GM12878 (cell line): ENCODE measurements around the gene SAAL1.

Source experiments
- ATF3 ChIP-seq: IDR thresholded peaks from 2 replicates; pipeline ENCODE4 v1.6.1; 2011; ENCODE audit warnings: low read depth, mild to moderate bottlenecking, low read length, moderate library complexity, borderline replicate concordance; ENCODE audit errors: extremely low read depth
- BHLHE40 ChIP-seq, 2 experiments: fragments of 450-650 bp in 1 of 2; IDR thresholded peaks; 2 replicates each; pipeline ENCODE4 v1.6.1; 2011 to 2017; ENCODE audit warnings: low read depth in 2 of 2, borderline replicate concordance in 1 of 2, improper control_type of control experiment in 1 of 2, low read length in 1 of 2, mild to moderate bottlenecking in 1 of 2
- CREM ChIP-seq: IDR thresholded peaks from 2 replicates; pipeline ENCODE4 v1.6.1; 2014; ENCODE audit warnings: antibody characterized with exemption, low read depth
- CTCF ChIP-seq, 3 experiments: IDR thresholded peaks in 2 of 3; conservative IDR thresholded peaks in 1 of 3; 2 replicates each; pipeline ENCODE4 v1.5.1; 2011; ENCODE audit warnings: low read depth in 3 of 3, low read length in 3 of 3, mild to moderate bottlenecking in 3 of 3, control low read depth in 2 of 3, moderate library complexity in 2 of 3, inconsistent platforms in 1 of 3, mixed read lengths in 1 of 3; ENCODE audit not compliant: control insufficient read depth in 2 of 3, insufficient read depth in 1 of 3; ENCODE audit errors: extremely low read depth in 1 of 3
- EZH2 ChIP-seq: IDR thresholded peaks from 2 replicates; pipeline ENCODE4 v1.6.1; 2012; ENCODE audit warnings: low read depth, mild to moderate bottlenecking, control low read depth, inconsistent platforms, low read length, borderline replicate concordance; ENCODE audit not compliant: control insufficient read depth
- HDAC2 ChIP-seq: fragments of 200-600 bp; sonication (generic); IDR thresholded peaks from 2 replicates; pipeline ENCODE4 v1.6.1; 2017
- MTA3 ChIP-seq: IDR thresholded peaks from 2 replicates; pipeline ENCODE4 v1.6.1; 2012; ENCODE audit warnings: low read length, inconsistent platforms, borderline replicate concordance
- NBN ChIP-seq: fragments of 450-650 bp; IDR thresholded peaks from 2 replicates; pipeline ENCODE4 v1.6.1; 2016
- NR2F1 ChIP-seq: fragments of 450-650 bp; conservative IDR thresholded peaks from 2 replicates; pipeline ENCODE4 v1.6.1; 2017; ENCODE audit warnings: mild to moderate bottlenecking
- POLR2AphosphoS5 ChIP-seq: IDR thresholded peaks from 2 replicates; pipeline ENCODE4 v1.6.1; 2011; ENCODE audit warnings: mild to moderate bottlenecking, low read length, inconsistent platforms
- PRDM15 ChIP-seq: fragments of 450-650 bp; formaldehyde crosslinking; IDR thresholded peaks from 2 replicates; pipeline ENCODE4 v1.4.0; 2020; ENCODE audit warnings: mild to moderate bottlenecking, moderate library complexity
- RUNX3 ChIP-seq: IDR thresholded peaks from 2 replicates; pipeline ENCODE4 v1.6.1; 2012; ENCODE audit warnings: low read length, inconsistent platforms

GRCh38 chr11:18067372-18067771 lies 38.5 kb downstream of the SAAL1 start:
- TF ChIP-seq MTA3 (no peak), CTCF (IDR thresholded peaks at IDR 0.05 in 2 of 3, conservative IDR thresholded peaks at IDR 0.05 in 1 of 3; ENCODE audit: control insufficient read depth in 2 of 3, extremely low read depth in 1 of 3, insufficient read depth in 1 of 3, low read depth in 3 of 3, low read length in 3 of 3) (no peak), POLR2AphosphoS5 (no peak), ATF3 (no peak), EZH2 (no peak), CREM (no peak), RUNX3 (no peak), NR2F1 (no peak), HDAC2 (no peak), PRDM15 (CRISPR knock-in tag) (no peak), BHLHE40 (IDR thresholded peaks at IDR 0.05; ENCODE audit: borderline replicate concordance in 1 of 2, low read depth in 2 of 2, low read length in 1 of 2) (no peak), NBN (no peak)
